ENCODE measurements around the gene CCNQ.

CCNQ gene

GRCh38 chrX:153539979-153540358 is 59.0 kb downstream of the CCNQ start:
- H3K4me1 ChIP-seq (ENCODE audit: control insufficient read depth, insufficient read depth, low read length) = no peaks in the 10 kb centered on the region
- no peaks in the 10 kb centered on the region for H3K36me3 ChIP-seq (ENCODE audit: control insufficient read depth, insufficient read depth, low read length)
- H3K27ac ChIP-seq (ENCODE audit: low read depth, low read length) = no peak overlapping the region
- H3K4me3 ChIP-seq (ENCODE audit: low read length) = no peak overlapping the region
- no peak overlapping the region for H3K9ac ChIP-seq (ENCODE audit: low read length)
- H3K27me3 ChIP-seq (ENCODE audit: control insufficient read depth, insufficient read depth, low read length) = peaks cover 7% of the 10 kb centered on the region

GRCh38 chrX:153539171-153539978 is 59.6 kb downstream of the CCNQ start:
- H3K27me3 ChIP-seq (ENCODE audit: control insufficient read depth, insufficient read depth, low read length) = peaks cover 7% of the 10 kb centered on the region
- H3K4me3 ChIP-seq (ENCODE audit: low read length) = no peak overlapping the region
- no peak overlapping the region for H3K27ac ChIP-seq (ENCODE audit: low read depth, low read length)
- H3K36me3 ChIP-seq (ENCODE audit: control insufficient read depth, insufficient read depth, low read length) = no peaks in the 10 kb centered on the region
- no peaks in the 10 kb centered on the region for H3K4me1 ChIP-seq (ENCODE audit: control insufficient read depth, insufficient read depth, low read length)
- no peak overlapping the region for H3K9ac ChIP-seq (ENCODE audit: low read length)

DNA sequence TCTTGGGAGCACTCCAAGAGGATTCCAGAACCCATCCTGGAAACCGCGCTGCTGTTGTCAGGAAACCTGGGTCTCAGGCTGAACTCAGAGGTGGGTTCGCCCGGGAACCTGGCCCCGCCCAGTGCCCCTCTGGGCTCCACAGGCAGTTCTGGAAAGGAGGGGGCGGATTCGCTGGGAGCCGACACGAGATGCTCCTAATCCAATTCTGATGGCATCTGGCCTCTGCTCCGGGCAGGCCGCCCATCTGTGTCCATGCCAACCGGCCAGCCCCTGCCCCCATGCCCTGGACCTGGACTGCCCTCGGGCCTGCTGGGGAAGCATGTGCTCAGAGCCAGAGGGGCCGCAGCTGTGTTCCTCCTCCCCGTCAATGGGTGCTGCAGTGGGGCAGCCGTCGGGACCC is 60.5 kb downstream of the CCNQ start:
- Histone ChIP-seq H3K36me3 (ENCODE audit: control insufficient read depth, insufficient read depth, low read length) (no peaks in the 10 kb centered on the region), H3K4me1 (ENCODE audit: control insufficient read depth, insufficient read depth, low read length) (no peaks in the 10 kb centered on the region), H3K27ac (ENCODE audit: low read depth, low read length) (no peak overlapping the region), H3K4me3 (ENCODE audit: low read length) (no peak overlapping the region), H3K9ac (ENCODE audit: low read length) (no peak overlapping the region), H3K27me3 (ENCODE audit: control insufficient read depth, insufficient read depth, low read length) (peaks cover 5% of the 10 kb centered on the region)
